Peyer's patch (tissue), 4 donors: ENCODE measurements around the gene WNT10A.

Experiments
- CTCF ChIP-seq, 6 experiments: fragments of 450-650 bp in 4 of 6; fragments of 200-600 bp in 2 of 6; sonication (generic) in 1 of 6; IDR thresholded peaks; one replicate each; pipeline ENCODE4 v1.5.1; 2017 to 2019; ENCODE audit warnings: antibody characterized with exemption in 6 of 6, mild to moderate bottlenecking in 3 of 6, moderate library complexity in 1 of 6
- POLR2A ChIP-seq, 2 donors: fragments of 450-650 bp; IDR thresholded peaks; one replicate each; pipeline ENCODE4 v1.5.1; 2017; ENCODE audit warnings: antibody characterized with exemption in 2 of 2, mild to moderate bottlenecking in 2 of 2, moderate library complexity in 2 of 2

DNA sequence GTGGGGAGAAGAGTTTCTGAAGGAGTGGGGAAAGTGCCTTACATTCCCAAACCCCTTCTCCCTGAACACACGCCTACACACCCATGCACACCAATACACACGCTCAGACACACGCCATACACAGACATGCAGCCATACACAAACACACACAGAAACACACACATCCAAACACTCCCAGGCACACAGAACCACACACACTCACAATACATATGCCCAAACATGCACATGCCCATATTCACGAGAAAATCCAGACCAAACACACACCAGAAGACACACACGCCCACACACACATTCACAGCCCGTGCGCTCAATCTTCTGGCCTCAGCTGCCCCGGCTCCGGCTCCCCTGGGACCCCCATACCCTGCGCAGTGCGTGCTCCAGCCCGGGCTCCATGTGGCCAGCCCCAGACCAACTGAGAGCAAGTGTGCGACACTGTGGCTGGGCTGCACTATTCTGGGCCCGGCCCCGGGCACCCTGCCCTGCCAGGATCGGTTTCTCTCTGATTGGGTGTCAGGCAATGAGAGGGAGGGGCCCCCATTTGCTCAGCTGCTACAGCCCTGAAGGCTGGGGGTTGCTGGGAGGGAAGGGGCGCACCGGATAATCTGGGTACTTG is 49.2 kb upstream of the WNT10A start, which contains the start of gene PRKAG3:
- no peak for TF ChIP-seq CTCF (IDR thresholded peaks at IDR 0.05)
- no peak for TF ChIP-seq POLR2A (IDR thresholded peaks at IDR 0.05)
